Stimulated activated CD8-positive, alpha-beta memory T cell treated with anti-CD3 and anti-CD28 coated beads, Interleukin-12 subunit alpha, Interleukin-12 subunit beta, amount 100 ng/mL, for 1 hour (primary cell): ENCODE data around the gene ST6GALNAC2.

Experiments
- DNase-seq: peaks from one replicate; pipeline ENCODE4 v3.0.0-alpha.2; 2020; ENCODE audit warnings: low read depth

The ST6GALNAC2 gene

DNA sequence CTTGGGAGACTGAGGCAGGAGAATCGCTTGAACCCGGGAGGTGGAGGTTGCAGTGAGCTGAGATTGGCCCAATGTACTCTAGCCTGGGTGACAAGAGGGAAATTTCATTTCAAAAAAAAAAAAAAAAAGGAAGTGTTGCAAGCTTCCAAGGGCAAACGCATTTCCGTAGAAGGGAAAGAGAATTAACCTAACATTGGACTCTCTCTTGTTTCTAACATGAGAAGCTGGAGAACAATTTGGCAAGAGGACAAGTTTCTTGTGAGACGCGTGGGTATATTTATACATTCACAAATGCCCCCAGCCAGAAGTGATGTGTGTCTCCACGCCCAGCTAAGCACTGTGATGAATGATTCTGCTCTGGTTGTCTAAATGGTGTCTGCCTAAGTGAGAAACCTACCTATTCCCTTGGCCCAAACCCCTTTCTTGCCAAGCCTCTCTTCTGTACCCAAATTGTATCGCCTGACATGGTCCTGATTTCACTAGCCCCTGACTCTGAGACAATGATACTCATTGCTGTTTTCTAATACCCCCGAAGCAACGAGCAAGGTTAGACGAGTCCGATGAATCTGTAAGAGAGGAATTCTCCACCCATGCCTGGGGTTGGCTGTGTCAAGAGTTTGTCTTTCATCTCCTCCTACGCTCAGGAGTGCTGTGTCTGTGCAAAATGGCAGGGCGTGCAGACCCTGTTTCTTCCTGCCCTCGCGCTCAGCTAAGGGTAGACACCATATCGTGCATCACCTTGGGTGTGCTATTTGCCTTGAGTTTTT is 14.2 kb upstream of the ST6GALNAC2 start:
- no peak for DNase-seq

- no peak for DNase-seq
Observed at GRCh38 chr17:76598004-76598439, 12.4 kb upstream of the ST6GALNAC2 start.

- DNase-seq, result no peak
Observed at GRCh38 chr17:76597156-76598003, 11.7 kb upstream of the ST6GALNAC2 start.

- no peak for DNase-seq
Observed at GRCh38 chr17:76594690-76595089, 9.0 kb upstream of the ST6GALNAC2 start.

GRCh38 chr17:76593959-76594358 is 8.3 kb upstream of the ST6GALNAC2 start:
- no peak for DNase-seq

- DNase-seq, result no peak
Observed at GRCh38 chr17:76593384-76593826, 7.7 kb upstream of the ST6GALNAC2 start.

DNA sequence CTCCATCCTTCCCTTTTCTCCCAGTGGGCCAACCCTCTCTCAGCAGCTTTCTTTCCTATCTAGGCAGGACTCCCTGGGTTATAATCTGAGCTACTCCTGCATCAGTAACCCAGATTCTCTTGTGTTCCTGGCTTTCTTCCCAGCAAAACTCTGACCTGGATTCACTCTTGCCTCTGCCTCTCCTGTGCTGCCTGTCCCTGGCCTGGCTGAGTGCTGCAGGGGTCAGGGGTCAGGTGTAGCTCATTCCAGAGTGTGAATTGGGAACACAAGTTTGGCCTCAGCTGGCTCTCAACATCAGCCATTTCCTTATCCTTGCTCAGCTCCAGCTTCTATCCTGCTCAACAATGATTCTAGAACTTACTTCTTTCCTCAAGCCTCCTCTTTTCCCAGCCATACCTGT is 2.5 kb upstream of the ST6GALNAC2 start:
- DNase-seq, result no peak

DNA sequence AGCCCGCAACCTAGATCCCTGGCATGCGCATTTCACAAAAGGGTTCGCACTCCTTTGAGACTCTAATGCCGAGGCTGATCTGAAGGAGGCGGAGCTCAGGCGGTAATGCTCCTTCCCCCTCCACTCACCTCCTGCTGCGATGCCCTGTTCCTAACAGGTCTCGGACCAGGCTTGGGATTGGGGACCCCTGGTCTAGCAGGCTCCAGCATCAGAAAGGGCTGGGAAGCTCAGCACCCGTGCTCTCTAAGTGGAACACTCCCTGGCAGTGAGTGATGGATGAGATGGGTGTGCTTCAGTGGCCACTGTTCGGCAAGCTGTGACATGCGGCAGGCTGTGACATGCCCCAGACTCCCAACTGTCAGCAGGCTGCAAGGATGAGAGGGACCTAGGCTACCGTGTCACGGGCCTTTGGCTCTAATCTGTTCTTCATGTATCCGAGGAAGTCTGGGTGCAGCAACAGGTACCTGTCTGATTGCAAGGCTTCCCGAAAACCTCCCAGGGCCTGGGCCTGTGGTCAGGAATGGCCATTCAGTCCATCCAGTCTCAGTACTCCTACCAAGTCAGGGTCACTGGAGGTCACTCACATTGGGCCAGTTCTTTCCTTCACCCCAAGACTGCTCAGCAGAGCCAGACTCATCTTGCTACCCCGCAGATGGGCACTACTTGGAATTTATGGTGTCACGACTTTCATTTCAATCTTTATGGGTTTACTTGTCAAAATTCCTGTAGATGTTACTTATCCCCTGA is 1.3 kb upstream of the ST6GALNAC2 start:
- no peak for DNase-seq

GRCh38 chr17:76585033-76585648 is 519 bp downstream of the ST6GALNAC2 start:
- DNase-seq, result no peak

DNA sequence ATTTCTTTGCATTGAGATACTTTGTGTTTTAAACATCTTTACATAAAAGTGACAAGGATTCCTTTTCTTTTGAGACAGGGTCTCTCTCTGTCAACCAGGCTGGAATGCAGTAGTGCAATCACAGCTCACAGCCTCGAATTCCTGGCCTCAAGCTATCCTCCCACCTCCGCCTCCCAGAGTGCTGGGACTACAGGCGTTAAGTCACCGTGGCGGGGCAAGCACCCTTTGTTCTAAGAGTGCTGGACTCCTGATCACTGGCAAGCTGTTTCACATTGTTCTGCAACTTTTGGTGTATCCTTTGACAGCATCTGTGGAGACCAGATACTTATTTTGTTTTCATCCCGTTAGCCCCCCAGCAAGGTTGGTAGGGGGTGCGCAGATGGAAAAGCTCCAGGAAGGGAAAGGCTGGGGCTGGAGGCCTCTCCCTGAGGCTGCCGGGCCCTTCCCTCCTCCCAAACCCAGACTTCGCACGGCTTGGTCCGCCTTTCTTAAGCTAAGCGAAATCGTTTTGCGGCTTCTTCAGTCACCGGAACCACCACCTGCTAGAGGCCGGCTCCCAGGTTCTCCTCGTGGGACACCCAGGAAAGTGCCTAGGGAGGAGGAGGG is 1.1 kb downstream of the ST6GALNAC2 start:
- no peak for DNase-seq

DNA sequence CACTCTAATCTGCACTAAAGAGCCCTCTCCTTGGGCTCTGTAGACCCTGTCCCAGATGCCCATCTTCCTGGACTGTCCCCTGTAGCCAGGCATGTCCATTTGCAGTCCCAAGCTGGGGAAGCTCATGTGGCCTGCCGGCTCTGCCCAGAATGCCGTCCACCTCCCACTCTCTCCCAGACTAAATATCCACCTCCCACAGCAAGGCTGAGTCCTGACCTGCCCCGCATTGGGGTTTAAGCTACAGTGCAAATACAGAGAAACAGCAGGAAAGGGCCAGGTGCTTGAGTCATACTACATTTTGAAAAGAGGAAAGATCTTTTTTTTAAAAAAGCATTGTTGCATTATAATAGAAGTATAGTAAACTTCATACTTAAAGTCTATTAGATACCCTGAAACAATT is 3.0 kb downstream of the ST6GALNAC2 start:
- DNase-seq, result no peak

DNA sequence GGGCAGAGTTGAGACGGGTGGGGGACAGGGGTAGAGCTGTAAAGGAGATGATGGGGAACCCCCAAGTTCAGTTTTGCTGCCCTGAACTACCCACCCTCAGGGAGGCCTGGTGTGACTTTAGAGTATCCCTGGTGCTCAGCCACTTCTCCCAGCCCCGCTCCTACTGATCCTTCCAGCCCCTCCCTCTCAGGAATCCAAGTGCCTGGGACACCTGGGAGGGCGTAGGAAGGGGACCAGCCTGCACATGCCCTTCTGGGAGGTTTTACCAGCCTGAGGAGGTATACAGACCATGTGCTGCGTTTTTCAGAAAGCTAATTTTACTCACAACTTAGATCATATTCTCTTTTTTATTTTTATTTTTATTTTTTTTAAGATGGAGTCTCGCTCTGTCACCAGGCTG is 4.1 kb downstream of the ST6GALNAC2 start:
- no peak for DNase-seq

GRCh38 chr17:76579281-76579680 is 6.4 kb downstream of the ST6GALNAC2 start:
- DNase-seq, result no peak

GRCh38 chr17:76578376-76578775 is 7.3 kb downstream of the ST6GALNAC2 start:
- DNase-seq, result no peak

GRCh38 chr17:76577876-76578275 is 7.8 kb downstream of the ST6GALNAC2 start:
- DNase-seq, result no peak

DNA sequence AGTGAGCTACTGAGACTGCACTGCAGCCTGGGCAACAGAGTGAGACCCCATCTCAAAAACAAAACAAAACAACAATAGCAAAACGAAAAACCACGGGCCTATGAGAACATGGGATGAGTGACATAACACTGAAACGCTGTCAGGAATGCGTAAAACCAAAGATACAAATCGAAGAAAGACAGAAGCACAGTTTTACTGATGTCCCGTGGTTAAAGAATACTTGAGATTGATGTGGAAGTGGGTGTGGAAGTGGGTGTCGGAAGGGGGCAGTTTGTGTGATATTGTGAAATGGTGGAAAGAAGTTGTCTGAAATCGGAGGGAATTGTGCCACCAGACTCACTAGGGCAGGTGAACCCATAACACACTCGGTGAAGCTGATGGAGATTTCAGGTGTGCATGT is 9.5 kb downstream of the ST6GALNAC2 start:
- no peak for DNase-seq

DNA sequence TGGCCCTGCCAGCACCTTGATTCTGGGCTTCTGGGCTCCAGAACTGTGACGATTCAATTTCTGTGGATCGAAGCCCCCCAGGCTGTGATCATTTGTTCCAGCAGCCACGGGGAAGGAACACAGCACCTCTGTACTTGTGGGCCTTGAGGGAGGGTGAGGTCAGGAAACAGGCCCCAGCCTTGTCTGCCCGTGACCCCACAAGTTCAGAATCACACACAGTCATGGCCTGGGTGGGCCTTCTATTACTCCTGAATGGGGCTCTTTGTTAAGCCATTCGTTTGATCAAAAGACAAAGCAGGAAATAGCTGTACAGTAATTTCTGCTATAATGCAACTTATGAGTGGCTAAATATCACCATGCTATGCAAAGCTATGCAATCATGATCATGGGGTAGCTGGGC is 10.1 kb downstream of the ST6GALNAC2 start:
- DNase-seq, result no peak

GRCh38 chr17:76574166-76574565 is 11.5 kb downstream of the ST6GALNAC2 start:
- DNase-seq, result no peak

- DNase-seq, result no peak
Observed at GRCh38 chr17:76573096-76573495, 12.6 kb downstream of the ST6GALNAC2 start.

DNA sequence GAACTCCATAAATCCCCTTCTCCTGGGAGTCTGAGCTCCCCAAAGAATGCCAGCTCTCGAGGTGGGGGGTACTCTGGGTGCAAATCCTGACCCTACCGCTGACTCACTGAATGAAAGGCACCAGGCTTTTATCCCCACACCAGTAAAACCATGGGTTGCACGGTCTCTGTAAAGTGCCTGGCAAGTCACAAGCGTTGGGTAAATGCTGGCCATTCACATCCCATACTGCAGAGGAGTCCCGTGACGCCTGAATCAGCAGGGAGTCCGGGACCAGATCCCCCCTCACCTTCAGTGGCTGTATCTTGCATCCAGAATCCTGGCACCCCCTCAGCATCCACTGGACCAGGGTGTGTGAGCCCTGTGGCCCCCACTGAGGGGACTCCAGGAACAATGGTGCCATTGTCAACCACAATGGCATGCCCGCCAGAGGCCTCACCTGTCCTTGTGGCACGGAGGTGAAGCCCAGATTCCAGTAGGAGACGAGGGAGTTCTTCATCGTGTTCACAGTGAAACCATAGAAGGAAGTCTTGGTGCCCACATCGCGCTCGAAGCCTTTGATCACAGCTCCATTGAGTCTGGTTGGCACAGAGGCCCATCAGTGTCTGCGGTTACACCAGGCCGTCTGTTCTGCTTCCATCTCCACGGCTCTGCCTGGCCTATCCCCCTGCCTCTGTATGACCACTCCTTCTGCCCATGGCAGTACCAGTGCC is 13.3 kb downstream of the ST6GALNAC2 start:
- no peak for DNase-seq

- DNase-seq, result no peak
Observed at GRCh38 chr17:76570877-76571471, 14.7 kb downstream of the ST6GALNAC2 start.
